HG02763 (cell line): ENCODE measurements around the gene CMBL.
A peak's percentile ranks its signal among the peaks of the same experiment; 100 is the strongest.
"Not testable (repeated sequence)": the region's sequence is repeated elsewhere in the genome, so short reads cannot be mapped to it uniquely, and the experiment has no call there.

Experiments
- ATAC-seq: cut with Tn5 transposase; IDR thresholded peaks from one replicate; pipeline ENCODE4 v1.9.1; 2021; ENCODE audit warnings: mild to moderate bottlenecking, moderate library complexity; ENCODE audit not compliant: unreplicated experiment

The CMBL gene

DNA sequence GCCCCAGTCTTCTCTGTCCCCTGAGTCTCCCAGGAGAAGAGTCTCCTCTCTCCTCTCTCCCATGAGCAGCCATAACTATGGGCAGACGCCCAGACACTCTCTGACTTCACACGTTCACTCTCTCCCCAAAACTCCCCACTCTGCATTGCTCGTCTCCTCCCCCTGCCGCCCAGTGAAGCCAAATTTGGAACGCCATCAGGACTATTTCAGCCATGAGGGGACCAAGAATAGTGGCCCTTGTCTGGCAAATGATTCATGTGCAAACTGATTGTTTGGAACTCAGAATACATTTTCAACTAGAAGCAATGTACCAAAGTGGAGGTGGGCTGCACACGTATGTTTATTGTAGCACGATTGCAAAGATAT is 20.9 kb downstream of the CMBL start:
- ATAC-seq = no peak

DNA sequence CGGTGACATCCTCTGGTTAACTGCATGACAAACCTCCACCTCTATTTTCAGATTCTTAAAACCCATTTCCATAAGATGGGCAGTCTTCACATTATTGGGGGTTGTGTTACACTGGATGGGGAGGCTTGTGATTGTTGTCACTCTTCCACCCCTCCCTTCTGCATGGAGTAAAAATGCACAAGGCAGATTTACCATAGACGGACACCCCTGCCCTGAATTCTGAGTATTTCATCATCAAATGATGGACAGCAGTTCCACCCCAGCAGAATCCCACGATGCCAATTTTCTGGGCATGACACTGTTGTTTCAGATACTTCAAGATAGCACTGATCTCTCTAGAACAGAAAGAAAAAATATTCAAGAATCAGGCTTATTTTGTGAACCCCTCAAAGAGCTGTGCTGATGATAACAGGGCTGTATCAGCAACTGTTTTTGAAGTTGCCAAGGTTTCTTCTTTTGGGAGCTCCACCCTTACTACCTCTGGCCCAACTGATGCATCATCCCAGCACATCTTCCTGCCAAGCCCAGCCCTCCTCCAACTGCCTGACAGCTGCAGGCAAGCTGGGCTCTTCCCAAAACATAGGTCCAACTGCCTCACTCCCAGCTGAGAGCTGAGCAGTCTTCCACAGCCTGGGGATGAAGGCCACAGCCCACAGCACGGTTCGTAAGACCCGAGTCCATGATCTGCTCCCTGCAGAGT is 21.4 kb downstream of the CMBL start:
- ATAC-seq = no peak

DNA sequence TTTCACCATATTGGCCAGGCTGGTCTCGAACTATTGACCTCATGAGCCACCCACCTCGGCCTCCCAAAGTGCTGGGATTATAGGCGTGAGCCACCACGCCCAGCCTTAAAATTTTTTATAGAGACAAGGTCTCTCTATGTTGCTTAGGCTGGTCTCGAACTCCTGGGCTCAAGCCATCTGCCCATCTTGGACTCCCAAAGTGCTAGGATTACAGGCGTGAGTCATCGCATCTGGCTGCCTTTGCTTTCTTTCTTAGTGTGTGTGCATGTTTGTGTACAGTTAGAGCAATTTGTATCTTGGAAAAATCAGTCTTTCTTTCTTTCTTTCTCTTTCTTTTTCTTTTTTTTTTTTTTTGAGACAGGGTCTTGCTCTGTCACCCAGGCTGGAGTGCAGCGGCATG is 22.3 kb downstream of the CMBL start:
- ATAC-seq = not testable (repeated sequence)

DNA sequence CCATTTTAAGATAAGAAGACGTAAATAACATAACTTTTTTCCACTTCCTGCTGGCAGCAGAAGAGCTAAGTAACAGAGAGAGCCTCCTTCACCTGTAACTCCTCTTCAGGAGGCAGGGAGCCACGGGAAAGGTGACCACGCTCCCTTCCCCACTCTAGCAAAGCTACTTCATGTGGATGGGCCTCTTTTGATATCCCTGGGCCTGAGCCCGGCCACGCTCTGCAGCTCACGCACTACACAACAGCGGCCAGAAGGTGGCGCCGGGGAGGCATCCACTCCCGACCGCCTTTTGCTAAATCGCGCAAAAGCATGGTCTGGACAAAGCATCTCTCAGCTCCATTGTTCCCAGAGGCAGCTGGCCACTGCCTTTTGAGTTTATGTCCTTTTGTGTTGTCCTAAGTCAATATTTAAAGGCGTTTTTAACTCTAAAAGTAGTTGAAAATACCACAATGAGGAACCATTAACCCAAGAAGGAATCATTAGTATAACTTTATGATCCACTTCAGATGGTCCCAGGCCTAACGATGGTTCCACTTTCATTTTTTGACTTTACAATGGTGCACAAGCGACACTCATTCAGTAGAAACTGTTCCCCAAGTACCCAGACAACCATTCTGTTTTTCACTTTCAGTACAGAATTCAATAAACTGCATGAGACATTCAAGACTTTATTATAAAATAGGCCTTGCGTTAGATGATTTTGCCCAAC is 23.6 kb downstream of the CMBL start:
- peak; percentile 86 for ATAC-seq

DNA sequence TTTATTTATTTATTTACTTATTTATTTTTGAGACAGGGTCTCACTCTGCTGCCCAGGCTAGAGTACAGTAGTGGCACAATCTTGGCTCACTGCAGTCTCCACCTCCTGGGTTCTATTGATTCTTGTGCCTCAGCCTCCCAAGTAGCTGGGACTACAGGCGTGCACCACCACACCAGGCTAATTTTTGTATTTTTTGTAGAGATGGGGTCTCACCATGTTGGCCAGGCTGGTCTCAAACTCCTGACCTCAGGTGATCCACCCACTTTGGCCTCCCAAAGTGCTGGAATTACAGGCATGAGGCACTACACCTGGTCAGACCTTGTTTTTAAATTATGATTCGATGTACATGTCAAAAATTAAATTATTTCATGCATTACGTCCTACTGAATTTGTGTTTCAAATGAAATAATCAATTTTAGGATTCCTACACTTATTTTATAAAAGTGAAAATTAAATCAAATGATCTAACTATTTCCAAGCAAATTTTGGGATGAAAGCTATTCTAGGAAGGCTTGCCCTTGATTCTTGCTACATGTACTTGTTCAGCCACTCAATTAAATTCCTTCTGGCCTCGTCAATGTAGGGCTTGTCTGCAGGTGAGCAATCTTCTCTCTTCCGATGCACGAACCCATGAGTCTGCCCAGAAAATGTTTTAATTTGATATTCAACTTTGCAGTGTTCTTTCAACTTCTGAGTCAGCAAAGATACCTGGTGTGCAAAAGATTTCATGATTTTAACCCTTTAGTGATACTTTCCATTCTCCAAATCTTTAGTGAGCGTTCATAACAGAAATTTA is 27.6 kb downstream of the CMBL start:
- no peak for ATAC-seq

DNA sequence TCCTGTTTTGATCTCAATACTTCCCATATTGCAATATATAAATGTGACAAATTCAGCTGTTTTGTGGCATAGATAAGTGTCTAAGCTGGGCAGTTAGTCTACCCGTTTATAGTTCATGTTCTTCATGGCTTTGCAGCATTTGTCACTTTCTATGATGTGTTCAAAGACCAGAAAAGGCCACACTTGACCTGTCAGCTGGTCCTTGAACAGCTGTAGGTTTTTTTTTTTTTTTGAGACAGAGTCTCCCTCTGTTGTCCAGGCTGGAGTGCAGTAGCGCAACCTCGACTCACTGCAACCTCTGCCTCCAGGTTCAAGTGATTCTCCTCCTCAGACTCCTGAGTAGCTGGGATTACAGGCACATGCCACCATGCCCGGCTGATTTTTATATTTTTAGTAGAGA is 28.4 kb downstream of the CMBL start:
- no peak for ATAC-seq

DNA sequence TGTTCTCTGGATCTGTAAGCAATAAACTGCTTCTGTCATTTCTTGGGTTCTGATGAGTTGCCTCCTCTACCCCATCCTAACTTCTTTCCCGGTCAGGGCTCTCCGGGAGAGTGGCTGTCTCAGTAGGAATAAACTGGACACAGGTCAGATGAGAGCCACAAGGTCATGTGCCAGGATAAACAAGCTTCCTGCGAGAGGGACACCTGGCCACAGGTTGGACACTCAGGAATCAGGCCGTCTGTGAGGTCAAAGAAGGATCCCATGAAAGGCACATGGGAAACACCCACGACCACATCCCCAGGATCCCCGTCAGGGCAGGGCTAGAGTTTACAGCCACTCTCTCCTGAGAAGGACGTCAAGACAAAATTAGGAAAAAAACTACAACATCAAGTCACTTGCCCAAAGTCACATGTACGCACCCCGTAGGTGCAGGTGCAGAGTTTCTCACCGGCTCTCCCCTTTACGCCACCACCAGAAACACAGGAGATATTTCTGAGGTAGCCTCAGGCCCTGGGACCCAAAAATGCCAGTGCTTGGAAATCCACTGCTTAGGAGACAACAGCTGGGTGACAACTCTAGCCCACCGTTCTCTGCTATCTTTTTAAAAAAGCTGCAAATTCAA is 28.9 kb downstream of the CMBL start:
- no peak for ATAC-seq

DNA sequence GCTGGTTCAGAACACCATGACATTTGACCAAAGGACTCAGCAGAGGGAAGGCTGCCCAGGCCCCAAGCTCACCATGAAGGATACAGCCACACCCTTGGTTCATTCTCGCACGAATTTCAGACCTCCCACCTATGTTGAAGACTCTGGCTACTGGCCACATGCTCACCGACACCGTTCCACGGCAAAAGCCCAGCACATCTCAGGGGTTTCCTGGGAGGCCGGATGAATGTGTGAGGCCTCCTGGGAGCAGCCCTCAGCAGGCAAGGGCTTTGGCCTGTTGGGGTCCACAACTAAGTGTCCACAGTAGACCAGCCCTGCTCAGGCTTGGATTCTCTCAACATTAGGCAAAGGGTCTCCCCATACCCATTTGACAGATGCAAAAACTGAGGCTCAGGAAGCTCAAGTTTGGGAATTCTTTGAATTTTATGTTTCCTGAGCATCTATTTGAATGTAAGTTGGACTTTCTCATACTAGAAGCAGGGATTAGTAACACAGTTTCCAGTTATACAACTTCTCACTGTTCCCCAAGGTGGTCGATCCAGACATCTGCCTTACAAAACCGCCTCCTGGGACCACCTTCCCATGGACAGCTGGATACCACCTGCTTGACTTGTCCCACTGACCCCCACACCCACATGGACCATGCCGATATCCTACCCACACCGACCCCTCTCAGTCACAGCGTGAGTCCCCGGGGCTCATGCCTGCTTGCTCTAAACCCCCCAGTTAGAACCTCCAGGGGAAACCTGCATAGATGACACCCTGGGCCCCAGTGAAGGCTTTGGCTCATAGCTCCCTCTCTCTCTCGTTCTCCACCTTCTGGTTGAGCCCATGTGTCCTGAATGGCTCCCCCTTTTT is 29.7 kb downstream of the CMBL start:
- ATAC-seq = no peak

DNA sequence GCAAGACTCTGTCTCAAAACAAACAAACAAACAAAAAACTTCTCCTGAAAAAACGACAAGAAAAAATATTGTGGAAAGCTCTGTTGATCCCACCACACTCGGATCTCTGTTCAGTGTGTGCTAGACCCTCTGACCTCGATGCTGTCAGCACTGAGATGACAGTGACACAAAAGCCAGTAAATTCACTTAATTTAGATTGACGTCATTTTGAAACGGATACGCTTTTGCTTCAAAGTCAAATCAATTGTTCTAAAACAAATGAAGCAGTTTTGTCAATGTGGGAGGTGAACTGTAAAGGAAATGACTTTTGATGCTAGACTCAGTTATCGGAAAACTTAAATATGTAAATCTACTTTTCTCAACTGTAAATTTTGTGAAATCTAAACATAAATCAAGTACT is 31.0 kb downstream of the CMBL start:
- ATAC-seq = no peak

DNA sequence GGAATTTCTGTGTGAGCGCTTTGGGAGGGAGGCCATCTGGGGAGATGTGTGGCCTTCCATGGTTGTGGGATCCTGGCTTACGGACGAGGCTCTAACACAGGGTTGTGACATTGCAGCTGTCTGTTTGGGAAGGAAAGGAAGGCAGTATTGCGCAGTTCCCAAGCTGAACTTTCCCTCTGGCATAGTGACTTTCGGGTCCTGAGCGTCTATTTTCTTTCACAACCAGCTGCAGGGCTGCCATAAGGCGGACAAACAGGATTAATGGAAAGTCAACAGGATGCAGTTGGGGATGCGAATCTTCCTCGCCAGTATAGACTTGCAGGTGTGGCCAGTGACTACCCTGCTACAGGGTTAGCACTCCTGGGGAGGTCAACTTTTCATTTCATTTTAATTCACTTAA is 31.7 kb downstream of the CMBL start:
- no peak for ATAC-seq

DNA sequence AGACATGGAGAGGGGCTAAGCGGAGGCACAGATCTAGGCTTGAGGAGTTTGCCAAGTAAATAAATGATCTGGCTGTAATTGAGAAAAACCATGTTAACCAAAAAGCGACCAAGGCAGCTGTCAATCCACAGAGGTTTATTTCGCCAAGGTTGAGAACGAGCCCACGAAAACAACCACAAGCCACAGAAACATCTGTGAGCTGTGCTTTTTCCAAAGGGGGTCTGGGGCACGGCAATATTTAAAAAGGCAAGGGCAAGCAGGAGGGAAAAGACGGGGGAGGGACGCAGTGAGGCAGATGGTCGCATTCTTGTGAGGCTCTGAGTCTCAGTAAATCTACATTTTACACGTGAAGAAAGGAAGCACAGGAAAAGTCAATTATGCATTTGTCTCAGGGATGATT is 32.2 kb downstream of the CMBL start:
- ATAC-seq = no peak

DNA sequence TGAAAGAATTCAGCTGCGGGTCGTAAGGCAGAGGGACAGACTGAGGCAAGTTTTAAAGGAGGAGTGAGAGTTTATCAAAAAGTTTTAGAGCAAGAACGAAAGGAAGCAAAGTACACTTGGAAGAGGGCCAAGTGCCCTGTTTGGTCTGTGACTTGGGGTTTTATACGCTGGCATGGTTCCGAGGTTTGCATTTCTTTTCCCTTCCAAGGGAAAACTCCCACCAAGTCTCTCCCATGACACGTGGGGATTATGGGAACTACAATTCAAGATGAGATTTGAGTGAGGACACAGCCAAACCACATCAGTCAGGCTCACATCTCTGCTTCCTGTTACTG is 34.9 kb downstream of the CMBL start:
- not testable (repeated sequence) for ATAC-seq

DNA sequence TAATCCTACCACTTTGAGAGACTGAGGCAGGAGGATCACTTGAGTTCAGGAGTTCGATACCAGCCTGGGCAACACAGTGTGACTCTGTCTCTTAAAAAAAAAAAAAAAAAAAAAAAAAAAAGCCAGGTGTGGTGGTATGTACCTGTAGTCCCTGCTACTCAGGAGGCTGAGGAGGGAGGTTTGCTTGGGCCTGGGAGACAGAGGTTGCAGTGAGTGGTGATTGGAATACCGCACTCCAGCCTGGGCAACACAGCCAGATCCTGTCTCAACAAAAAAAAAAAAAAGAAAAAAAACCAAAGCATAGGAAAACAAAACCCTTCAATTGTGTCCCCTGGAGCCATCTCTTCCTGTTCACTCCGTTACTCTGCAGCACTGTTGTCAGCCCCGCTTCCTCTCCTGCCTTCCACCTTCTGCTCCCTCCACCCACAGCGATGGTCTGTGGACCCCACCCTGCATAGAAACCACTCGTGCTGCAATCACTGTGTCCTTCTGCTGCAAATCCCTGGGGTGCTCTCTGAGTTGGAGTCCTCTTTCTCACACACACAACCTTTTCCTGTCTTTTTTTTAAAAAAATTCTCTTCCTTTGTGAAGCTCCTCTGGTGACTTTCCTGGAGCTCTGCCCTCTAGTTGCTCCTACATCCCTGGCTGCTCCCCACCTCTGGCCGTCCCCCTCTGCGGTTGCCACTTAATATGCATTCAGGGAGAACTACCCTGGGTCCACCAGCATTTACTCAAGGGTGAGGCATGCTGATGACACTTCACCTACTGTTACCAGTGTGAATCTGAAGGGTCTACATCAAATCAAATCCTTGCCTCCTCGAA is 35.4 kb downstream of the CMBL start:
- ATAC-seq = no peak

DNA sequence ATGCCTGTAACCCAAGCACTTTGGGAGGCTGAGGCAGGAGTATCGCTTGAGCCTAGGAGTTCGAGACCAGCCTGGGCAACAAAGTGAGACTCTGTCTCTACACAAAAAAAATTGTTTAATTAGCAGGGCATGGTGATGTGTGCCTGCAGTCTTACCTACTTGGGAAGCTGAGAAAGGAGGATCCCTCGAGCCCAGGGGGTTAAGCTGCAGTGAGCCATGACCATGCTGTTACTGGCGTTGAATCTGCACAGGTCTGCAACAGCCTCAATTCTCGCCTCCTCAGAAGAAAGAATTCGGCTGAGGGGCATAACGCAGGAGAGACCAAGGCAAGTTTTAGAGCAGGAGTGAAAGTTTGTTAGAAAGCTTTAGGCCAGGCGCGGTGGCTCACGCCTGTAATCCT is 39.6 kb downstream of the CMBL start:
- ATAC-seq = no peak

DNA sequence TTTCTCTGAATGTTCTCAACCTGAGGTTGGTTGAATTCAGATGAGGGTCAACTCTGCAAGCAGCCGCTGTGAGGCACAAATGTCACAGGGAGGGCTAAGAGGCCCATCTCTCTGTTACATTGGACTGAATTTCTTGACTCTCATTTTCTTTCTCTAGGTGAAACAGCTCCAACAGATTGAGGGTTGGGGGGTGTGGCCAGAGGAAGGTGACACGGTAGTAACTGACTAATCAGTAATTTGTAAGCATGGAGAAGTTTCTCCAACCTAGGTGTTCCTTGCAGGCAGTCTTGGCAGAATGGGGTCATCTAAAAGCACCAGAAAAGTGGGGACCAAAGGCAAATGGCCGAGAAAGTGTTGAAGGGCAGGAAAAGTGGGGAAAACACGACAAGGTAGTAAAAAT is 40.9 kb downstream of the CMBL start:
- ATAC-seq = no peak

DNA sequence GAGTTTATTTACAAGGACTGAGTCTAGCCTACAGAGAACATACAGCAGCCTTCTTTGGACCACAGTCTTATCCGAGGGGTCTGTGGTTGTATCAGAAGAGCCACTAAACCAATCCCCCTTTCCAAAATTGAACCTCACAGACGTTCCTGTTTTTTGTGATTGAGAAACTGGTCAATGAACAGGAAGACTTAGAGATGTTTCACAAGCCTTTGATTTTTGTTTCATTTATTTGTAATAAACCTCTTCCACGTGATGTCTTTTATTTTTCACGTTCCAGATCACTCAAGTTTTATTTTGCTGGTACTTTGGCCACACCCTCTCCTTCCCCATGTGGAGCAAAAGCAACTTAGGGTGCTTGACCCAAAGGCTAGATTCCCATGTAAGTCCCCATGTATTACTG is 41.6 kb downstream of the CMBL start:
- ATAC-seq = no peak

DNA sequence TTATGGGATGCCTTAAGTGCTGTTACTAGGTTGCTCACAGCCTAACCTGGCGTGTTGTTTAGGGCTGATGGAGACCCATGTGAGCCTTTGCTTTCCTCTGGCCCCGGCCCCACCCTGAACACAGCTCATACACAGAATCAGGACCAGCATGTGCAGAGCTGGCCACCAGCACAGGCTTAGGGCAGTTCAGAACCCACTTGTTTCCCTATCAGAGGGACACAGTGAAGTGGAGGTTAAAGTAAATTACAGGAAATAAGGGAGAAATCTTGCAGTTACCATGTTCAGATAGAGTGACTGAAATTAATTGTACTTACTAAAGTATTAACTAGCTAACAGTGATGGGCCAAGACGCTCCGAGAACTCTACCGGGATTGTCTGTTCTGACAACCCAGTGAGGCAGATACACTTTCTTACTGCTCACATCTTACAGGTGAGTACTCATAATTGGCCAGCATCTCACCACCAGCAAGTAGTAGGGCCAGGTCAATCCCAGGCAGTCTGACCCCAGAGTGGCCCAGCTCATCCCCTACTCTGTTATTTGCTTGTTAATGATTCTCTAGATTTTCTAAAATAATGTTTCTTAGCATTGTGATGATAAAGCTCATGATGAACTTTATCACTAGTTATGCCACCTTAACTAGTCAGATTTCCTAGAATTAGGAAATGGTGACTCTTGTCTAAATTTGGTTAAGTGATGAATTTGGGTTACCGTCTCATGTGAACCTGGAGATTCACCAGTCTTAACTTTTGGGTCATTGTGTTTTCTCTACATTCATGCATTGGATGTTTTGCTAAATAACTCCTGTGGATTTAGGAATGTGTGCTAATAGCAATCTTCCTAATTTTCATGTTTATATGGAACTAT is 42.2 kb downstream of the CMBL start:
- no peak for ATAC-seq

DNA sequence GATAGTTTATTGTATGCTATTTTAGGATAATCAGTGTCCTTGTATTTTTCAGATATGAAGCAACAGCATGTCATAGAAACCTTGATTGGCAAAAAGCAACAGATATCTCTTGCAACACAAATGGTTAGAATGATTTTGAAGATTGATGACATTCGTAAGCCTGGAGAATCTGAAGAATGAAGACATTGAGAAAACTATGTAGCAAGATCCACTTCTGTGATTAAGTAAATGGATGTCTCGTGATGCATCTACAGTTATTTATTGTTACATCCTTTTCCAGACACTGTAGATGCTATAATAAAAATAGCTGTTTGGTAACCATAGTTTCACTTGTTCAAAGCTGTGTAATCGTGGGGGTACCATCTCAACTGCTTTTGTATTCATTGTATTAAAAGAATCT is 43.1 kb downstream of the CMBL start:
- ATAC-seq = no peak

DNA sequence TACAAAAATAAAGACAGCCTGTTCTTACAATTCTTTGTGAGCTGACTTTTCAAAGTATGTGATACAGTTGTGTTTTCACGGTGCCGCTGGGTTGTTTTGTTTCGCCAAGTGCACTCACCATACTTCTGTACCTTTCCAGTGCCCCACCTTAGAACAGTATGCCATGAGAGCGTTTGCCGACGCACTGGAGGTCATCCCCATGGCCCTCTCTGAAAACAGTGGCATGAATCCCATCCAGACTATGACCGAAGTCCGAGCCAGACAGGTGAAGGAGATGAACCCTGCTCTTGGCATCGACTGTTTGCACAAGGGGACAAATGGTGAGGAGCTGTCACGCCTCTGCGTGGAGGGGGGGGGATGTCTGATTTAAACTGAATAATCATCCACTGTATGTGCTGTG is 44.7 kb downstream of the CMBL start:
- no peak for ATAC-seq
